Kidney capillary endothelial cell (primary cell): ENCODE data around the gene IPO9.
"Not testable (repeated sequence)": the region's sequence is repeated elsewhere in the genome, so short reads cannot be mapped to it uniquely, and the experiment has no call there.

Source experiments
- DNase-seq: peaks from one replicate; pipeline ENCODE4 v3.0.0-alpha.2; 2018; ENCODE audit warnings: low spot score

IPO9 gene

GRCh38 chr1:201809876-201810275, 19.1 kb upstream of the IPO9 start:
- DNase-seq: no peak

- DNase-seq: no peak
Measured at GRCh38 chr1:201810466-201811216, 18.3 kb upstream of the IPO9 start.

GRCh38 chr1:201813226-201813625, 15.7 kb upstream of the IPO9 start:
- no peak for DNase-seq

GRCh38 chr1:201816309-201816854, 12.6 kb upstream of the IPO9 start:
- no peak for DNase-seq

GRCh38 chr1:201818971-201819750, 9.8 kb upstream of the IPO9 start:
- no peak for DNase-seq

GRCh38 chr1:201820413-201820812, 8.5 kb upstream of the IPO9 start:
- DNase-seq: no peak

GRCh38 chr1:201825245-201825644, 3.7 kb upstream of the IPO9 start:
- no peak for DNase-seq

- DNase-seq: no peak
Measured at GRCh38 chr1:201826830-201827229, 2.1 kb upstream of the IPO9 start.

- no peak for DNase-seq
Measured at GRCh38 chr1:201827321-201828216, 1.4 kb upstream of the IPO9 start.

GRCh38 chr1:201828217-201828819, 639 bp upstream of the IPO9 start:
- DNase-seq: no peak

GRCh38 chr1:201831371-201831770, 2.4 kb downstream of the IPO9 start:
- no peak for DNase-seq

GRCh38 chr1:201834621-201835020, 5.7 kb downstream of the IPO9 start:
- no peak for DNase-seq

- DNase-seq: no peak
Measured at GRCh38 chr1:201838381-201838780, 9.4 kb downstream of the IPO9 start.

GRCh38 chr1:201839089-201839488, 10.1 kb downstream of the IPO9 start:
- DNase-seq: not testable (repeated sequence)

GRCh38 chr1:201840055-201840454, 11.1 kb downstream of the IPO9 start:
- DNase-seq: no peak

GRCh38 chr1:201840490-201840889, 11.5 kb downstream of the IPO9 start:
- DNase-seq: no peak

GRCh38 chr1:201841265-201841912, 12.4 kb downstream of the IPO9 start:
- no peak for DNase-seq

GRCh38 chr1:201842472-201843027, 13.6 kb downstream of the IPO9 start:
- DNase-seq: no peak

- DNase-seq: peak; percentile 81
Measured at GRCh38 chr1:201845331-201846083, 16.6 kb downstream of the IPO9 start.

- DNase-seq: no peak
Measured at GRCh38 chr1:201847150-201847549, 18.2 kb downstream of the IPO9 start.
